Upper lobe of left lung (tissue), 4 donors: Measurements from ENCODE around the gene SDK1.

Source experiments
- POLR2AphosphoS5 ChIP-seq, 2 donors: sonication (generic); formaldehyde crosslinking; IDR thresholded peaks; one replicate each; pipeline ENCODE4 v1.5.1; 2017; ENCODE audit warnings: antibody characterized with exemption in 2 of 2
- TF ChIP-seq, protein P1 (sequence below), 6 experiments: fragments of 450-650 bp in 4 of 6; fragments of 200-600 bp in 2 of 6; sonication (generic) in 2 of 6; IDR thresholded peaks; one replicate each; pipeline ENCODE4 v1.5.1; 2016 to 2019; ENCODE audit warnings: antibody characterized with exemption in 6 of 6

DNA sequence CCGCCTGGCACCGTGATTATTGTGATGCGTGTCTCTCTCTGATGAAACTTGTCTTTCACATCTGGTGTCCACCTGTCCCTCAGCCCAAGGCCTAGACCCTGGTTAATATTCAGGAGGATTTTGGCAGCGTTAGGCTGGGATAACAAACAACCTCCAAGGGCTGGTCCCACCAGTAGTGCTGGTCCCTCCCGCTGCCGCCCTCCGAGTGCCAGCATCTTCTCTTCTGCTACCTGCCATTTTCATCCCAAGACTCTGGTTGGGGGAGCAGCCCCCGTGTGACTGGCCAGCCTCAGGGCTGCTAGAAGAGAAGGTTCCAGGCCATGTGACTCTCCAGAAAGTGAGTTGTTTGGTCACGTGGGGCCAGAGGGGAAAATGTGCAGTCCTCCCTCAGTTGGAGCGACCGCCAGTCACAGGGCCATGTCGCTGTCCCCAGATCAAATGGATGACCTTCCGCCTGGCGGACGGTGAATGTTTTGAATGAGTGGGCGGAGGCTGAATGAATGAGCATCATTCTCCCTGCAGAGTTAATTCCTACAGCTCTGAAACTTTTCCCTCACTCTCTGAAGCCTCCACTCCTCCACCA, 901.2 kb downstream of the SDK1 start:
- TF ChIP-seq POLR2AphosphoS5 (IDR thresholded peaks at IDR 0.05), result no peak
- TF ChIP-seq, protein P1, sequence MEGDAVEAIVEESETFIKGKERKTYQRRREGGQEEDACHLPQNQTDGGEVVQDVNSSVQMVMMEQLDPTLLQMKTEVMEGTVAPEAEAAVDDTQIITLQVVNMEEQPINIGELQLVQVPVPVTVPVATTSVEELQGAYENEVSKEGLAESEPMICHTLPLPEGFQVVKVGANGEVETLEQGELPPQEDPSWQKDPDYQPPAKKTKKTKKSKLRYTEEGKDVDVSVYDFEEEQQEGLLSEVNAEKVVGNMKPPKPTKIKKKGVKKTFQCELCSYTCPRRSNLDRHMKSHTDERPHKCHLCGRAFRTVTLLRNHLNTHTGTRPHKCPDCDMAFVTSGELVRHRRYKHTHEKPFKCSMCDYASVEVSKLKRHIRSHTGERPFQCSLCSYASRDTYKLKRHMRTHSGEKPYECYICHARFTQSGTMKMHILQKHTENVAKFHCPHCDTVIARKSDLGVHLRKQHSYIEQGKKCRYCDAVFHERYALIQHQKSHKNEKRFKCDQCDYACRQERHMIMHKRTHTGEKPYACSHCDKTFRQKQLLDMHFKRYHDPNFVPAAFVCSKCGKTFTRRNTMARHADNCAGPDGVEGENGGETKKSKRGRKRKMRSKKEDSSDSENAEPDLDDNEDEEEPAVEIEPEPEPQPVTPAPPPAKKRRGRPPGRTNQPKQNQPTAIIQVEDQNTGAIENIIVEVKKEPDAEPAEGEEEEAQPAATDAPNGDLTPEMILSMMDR (IDR thresholded peaks at IDR 0.05), result no peak
